GM12864 (cell line): ENCODE results near the gene NUP214.

Experiments used
- DNase-seq: peaks from one replicate; pipeline ENCODE4 v3.0.0-alpha.2; 2011; ENCODE audit warnings: low read depth
- H3K4me3 ChIP-seq: 2 replicates; pipeline ENCODE4 v1.5.1; 2011; ENCODE audit warnings: mild to moderate bottlenecking, low read depth, low read length, control low read depth
- TF ChIP-seq, protein P1 (sequence below): IDR thresholded peaks from 2 replicates; pipeline ENCODE4 v1.5.1; 2011; ENCODE audit warnings: low read depth, mild to moderate bottlenecking, moderate library complexity, low read length, control low read depth, inconsistent platforms; ENCODE audit errors: missing control alignments

The NUP214 gene

DNA sequence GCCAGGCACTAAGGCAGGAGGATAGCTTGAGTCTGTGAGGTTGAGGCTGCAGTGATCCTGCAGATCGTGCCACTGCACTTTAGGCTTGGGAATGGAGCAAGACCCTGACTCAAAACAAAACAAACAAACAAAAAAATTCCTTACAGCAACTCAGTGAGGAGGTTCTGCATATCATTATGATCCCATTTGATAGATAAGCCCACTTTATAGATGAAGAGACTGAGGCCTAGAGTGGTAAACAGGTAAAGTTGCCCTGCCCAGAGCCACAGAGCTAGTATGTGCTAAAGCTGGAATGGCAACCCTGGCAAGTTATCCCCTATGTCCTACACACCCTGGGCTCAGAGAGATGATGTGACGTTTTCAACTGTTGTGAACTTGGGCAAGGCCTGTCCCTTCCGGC lies 21.9 kb upstream of the NUP214 start:
- TF ChIP-seq, protein P1, sequence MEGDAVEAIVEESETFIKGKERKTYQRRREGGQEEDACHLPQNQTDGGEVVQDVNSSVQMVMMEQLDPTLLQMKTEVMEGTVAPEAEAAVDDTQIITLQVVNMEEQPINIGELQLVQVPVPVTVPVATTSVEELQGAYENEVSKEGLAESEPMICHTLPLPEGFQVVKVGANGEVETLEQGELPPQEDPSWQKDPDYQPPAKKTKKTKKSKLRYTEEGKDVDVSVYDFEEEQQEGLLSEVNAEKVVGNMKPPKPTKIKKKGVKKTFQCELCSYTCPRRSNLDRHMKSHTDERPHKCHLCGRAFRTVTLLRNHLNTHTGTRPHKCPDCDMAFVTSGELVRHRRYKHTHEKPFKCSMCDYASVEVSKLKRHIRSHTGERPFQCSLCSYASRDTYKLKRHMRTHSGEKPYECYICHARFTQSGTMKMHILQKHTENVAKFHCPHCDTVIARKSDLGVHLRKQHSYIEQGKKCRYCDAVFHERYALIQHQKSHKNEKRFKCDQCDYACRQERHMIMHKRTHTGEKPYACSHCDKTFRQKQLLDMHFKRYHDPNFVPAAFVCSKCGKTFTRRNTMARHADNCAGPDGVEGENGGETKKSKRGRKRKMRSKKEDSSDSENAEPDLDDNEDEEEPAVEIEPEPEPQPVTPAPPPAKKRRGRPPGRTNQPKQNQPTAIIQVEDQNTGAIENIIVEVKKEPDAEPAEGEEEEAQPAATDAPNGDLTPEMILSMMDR = no peak
- H3K4me3 ChIP-seq = no peak overlapping the region
- no peak for DNase-seq

DNA sequence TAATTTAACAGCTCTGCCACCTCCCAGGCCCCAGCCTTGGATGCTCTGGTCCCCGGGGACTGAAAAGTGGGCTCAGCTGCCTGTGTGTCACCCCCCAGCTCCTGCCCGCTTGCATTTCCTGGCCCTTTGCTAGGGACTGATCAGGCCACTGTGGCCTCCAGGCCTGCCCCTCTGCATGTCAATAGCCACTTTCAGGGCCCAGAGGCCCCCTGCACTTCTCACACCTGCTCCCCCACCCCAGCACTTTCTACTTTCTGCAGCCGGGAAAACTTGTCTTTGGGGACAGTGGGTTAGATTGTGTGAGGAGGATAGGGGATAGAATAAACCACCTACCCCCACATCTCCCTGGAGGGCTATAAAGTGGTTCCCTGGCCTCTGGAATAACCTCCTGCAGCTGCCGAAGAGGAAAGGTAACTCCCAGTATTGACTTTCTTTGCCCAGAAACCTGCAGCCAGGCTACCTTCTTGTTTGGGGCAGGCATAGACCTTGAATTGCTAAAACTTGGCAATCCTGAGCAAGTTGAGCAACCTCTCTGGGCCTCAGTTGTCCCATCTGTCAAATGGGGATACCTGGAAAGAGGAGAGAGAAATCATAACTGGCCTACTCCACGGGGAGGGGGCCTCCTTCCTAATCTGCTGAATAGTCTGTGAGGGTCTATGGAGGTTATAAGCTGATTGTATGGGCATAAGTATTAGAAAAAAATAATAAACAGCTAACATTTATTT lies 21.2 kb upstream of the NUP214 start:
- no peak for DNase-seq
- no peak overlapping the region for H3K4me3 ChIP-seq
- TF ChIP-seq, protein P1 = no peak

DNA sequence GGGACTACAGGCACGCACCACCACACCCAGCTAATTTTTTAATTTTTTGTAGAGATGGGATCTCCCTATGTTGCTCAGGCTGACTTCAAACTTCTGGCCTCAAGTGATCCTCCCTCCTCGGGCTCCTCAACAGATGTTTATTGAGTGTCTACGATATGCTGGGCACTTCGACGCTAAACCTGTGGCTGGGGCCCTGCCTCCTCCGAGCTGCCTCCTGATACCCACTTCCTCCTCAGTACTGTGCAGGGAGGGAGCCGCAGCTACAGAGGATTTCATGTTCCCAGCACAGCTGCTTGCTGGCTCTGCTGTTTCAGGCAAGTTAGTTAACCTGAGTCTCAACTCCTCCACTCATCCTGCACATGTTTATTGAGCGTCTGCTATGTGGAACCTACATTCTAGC lies 19.4 kb upstream of the NUP214 start:
- no peak for DNase-seq
- H3K4me3 ChIP-seq = no peak overlapping the region
- TF ChIP-seq, protein P1 = no peak

DNA sequence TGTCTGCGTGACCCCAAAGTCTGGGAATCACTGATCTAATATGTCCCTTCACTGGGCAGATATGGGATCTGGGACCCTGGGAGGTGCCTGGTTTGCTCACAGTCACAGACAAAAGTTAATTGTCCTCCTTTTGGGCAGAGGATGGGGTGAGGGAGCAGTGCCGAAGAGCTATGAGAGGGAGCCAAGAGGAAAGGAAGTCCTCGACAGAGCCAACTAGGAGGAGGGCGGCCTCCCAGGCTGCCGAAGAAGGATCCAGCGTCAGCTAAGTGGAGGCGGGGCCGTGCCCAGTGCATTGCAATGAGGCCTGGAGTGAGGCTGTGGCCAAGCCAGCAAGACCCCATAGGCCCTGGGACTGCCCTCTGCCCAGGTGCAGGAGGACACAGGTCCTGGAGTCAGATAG lies 17.6 kb upstream of the NUP214 start:
- TF ChIP-seq, protein P1 = no peak
- DNase-seq = no peak
- no peak overlapping the region for H3K4me3 ChIP-seq

DNA sequence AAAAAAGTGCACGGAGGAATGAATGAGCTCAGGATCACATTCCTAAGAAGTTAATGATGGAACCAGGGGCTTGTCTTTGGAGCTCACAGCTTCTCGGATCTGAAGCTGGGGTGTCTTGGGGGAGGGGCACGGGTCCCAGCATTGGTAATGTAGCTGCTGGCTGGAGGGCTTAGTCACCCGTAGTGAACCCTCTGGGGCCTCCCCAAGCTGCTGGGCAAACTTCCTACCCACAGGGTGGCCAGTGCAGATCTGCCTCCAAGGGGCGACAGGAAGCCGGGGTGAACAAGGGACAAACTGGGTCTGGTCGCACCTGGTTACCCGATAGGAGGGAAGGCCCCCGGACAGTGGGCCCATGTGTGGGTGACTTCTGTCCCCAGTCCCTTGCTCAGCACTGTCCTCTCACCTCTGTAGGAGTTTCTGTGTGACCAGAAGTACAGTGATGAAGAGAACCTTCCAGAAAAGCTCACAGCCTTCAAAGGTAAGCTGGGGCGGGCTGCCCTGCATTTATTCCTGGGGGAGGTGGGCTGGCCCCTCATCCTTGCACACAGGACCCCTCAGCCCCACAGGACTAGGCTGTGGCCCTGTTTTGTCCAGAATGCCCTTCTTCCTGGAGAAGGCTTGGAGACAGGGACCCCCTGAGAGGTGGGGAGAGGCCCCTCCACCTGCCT lies 14.1 kb upstream of the NUP214 start:
- TF ChIP-seq, protein P1 = no peak
- DNase-seq = no peak
- H3K4me3 ChIP-seq = no peak overlapping the region

DNA sequence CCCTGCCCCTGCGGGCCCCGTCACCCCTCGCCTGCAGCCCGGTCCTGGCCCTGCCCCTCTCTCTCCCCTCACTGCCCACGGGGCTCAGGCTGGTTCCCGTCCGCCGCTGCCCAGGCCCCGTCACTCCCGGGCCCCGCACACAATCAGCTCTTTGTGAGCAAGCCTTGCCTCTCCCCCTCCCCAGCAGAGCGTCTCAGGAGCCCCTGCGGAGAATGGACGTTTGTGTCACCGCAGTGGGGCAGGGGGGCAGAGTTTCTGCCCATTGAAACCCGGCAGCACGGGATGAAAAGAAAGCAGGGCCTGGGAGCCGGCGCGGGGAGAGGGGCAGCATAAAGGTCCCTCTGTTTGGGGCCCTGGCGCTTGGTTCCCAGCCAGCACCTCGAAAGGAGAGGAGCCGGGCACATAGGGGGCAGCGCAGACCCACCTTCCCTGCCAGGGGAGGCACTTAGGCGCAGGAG lies 13.5 kb upstream of the NUP214 start:
- TF ChIP-seq, protein P1 = no peak
- no peak overlapping the region for H3K4me3 ChIP-seq
- no peak for DNase-seq
